HepG2 (cell line): ENCODE data around the gene AHR. TPM values are rescaled to one million over a fixed set of nuclear protein-coding genes. Genes with fewer than 3 reads are reported as not detected.

Experiments used
- AKNA ChIP-seq: sonication (generic); formaldehyde crosslinking; IDR thresholded peaks from 2 replicates; pipeline ENCODE4 v1.4.0; 2020; ENCODE audit warnings: missing genetic modification reagents, borderline replicate concordance
- HNRNPLL ChIP-seq: fragments of 200-400 bp; formaldehyde crosslinking; IDR thresholded peaks from 2 replicates; pipeline ENCODE4 v1.6.1; 2017; ENCODE audit warnings: mild to moderate bottlenecking, low read depth, low read length; ENCODE audit not compliant: poor library complexity, severe bottlenecking
- ISL2 ChIP-seq: sonication (generic); formaldehyde crosslinking; IDR thresholded peaks from 2 replicates; pipeline ENCODE4 v1.5.0; 2020; ENCODE audit warnings: missing genetic modification reagents
- KLF6 ChIP-seq: IDR thresholded peaks from 2 replicates; pipeline ENCODE4 v1.8.0; 2016; ENCODE audit warnings: missing biosample characterization, missing genetic modification reagents
- KMT2B ChIP-seq: IDR thresholded peaks from 2 replicates; pipeline ENCODE4 v1.6.1; 2016; ENCODE audit warnings: missing genetic modification reagents, missing compliant biosample characterization
- MLLT10 ChIP-seq: sonication (generic); formaldehyde crosslinking; IDR thresholded peaks from 2 replicates; pipeline ENCODE4 v1.4.0; 2020; ENCODE audit warnings: missing genetic modification reagents
- NBN ChIP-seq: fragments of 450-650 bp; conservative IDR thresholded peaks from 2 replicates; pipeline ENCODE4 v1.6.1; 2017
- NONO ChIP-seq, 2 experiments: fragments of 450-650 bp in 1 of 2; sonication (generic) in 1 of 2; formaldehyde crosslinking in 1 of 2; IDR thresholded peaks in 1 of 2; conservative IDR thresholded peaks in 1 of 2; 2 replicates each; pipeline versions ENCODE4 v1.6.1 to v1.8.0; 2017 to 2022; ENCODE audit warnings: mild to moderate bottlenecking in 1 of 2, missing genetic modification reagents in 1 of 2, moderate library complexity in 1 of 2
- NR2C2 ChIP-seq: sonication (generic); formaldehyde crosslinking; IDR thresholded peaks from 2 replicates; pipeline ENCODE4 v1.4.0; 2020; ENCODE audit warnings: missing genetic modification reagents, mild to moderate bottlenecking, moderate library complexity, borderline replicate concordance
- PRMT3 ChIP-seq: sonication (generic); formaldehyde crosslinking; IDR thresholded peaks from 2 replicates; pipeline ENCODE4 v1.8.1; 2022; ENCODE audit warnings: low read depth, mild to moderate bottlenecking, moderate library complexity, missing genetic modification reagents, borderline replicate concordance
- RARG ChIP-seq: sonication (generic); formaldehyde crosslinking; IDR thresholded peaks from 2 replicates; pipeline ENCODE4 v1.4.0; 2020; ENCODE audit warnings: low read depth, mild to moderate bottlenecking, missing genetic modification reagents
- YY1 ChIP-seq: IDR thresholded peaks from 2 replicates; pipeline ENCODE4 v1.6.1; 2011; ENCODE audit warnings: low read length, low read depth, moderate library complexity, mild to moderate bottlenecking; ENCODE audit not compliant: insufficient read depth, insufficient replicate concordance
- ZBED4 ChIP-seq: sonication (generic); formaldehyde crosslinking; IDR thresholded peaks from 2 replicates; pipeline ENCODE4 v1.4.0; 2020; ENCODE audit warnings: missing genetic modification reagents, borderline replicate concordance
- ZNF232 ChIP-seq: sonication (generic); formaldehyde crosslinking; IDR thresholded peaks from 2 replicates; pipeline ENCODE4 v1.4.0; 2020; ENCODE audit warnings: missing genetic modification reagents, borderline replicate concordance
- ZNF253 ChIP-seq: sonication (generic); formaldehyde crosslinking; IDR thresholded peaks from 2 replicates; pipeline ENCODE4 v1.8.0; 2022; ENCODE audit warnings: mild to moderate bottlenecking, missing genetic modification reagents, borderline replicate concordance
- ZNF33A ChIP-seq: sonication (generic); formaldehyde crosslinking; IDR thresholded peaks from 2 replicates; pipeline ENCODE4 v1.5.1; 2020; ENCODE audit warnings: missing genetic modification reagents, mild to moderate bottlenecking, moderate library complexity, borderline replicate concordance
- ZNF484 ChIP-seq: sonication (generic); formaldehyde crosslinking; IDR thresholded peaks from 2 replicates; pipeline ENCODE4 v1.5.1; 2020; ENCODE audit warnings: mild to moderate bottlenecking, low read depth, missing genetic modification reagents, borderline replicate concordance
- ZSCAN20 ChIP-seq: sonication (generic); formaldehyde crosslinking; IDR thresholded peaks from 2 replicates; pipeline ENCODE4 v1.4.0; 2020; ENCODE audit warnings: missing genetic modification reagents, mild to moderate bottlenecking, borderline replicate concordance
- polyA plus RNA-seq, 8 experiments: library from polyadenylated mRNA; depleted of rRNA in 3 of 8; stranded (reverse) in 7 of 8; unstranded in 1 of 8; fragments of >200 nt; fragmentation: Illumina TruSeq in 4 of 8; extraction: Trizol in 4 of 8; gene quantifications; 2 replicates each; pipeline versions ENCODE4 v1.2.1 to v1.2.3, GENCODE V29; 2011 to 2016; ENCODE audit warnings: low read depth in 4 of 8, missing spikeins in 1 of 8, mixed read lengths in 1 of 8; ENCODE audit not compliant: insufficient read depth in 1 of 8
- total RNA-seq, 5 experiments: library from RNA; depleted of rRNA; stranded (reverse); fragments of >200 nt; fragmentation: Illumina TruSeq; extraction: Trizol; gene quantifications; 2 replicates each; pipeline ENCODE4 v1.2.3, GENCODE V29; 2016; ENCODE audit warnings: low read depth in 1 of 5
- TF ChIP-seq, protein P1 (sequence below): sonication (generic); formaldehyde crosslinking; IDR thresholded peaks from 2 replicates; pipeline ENCODE4 v1.4.0; 2020; ENCODE audit warnings: missing genetic modification reagents

The AHR gene
- total and polyA plus RNA-seq, 2 of the 13 experiments (the other 11 are each of a cell fraction or from before 2014, with no cell fraction given): 9.0 to 31.3 TPM

GRCh38 chr7:17298102-17298839, at the start of gene AHR (continued):
- no peak for TF ChIP-seq ZNF33A (CRISPR knock-in tag)
- TF ChIP-seq NONO (IDR thresholded peaks at IDR 0.05): no peak
- peak; percentile 55 for TF ChIP-seq NONO (CRISPR knock-in tag; conservative IDR thresholded peaks at IDR 0.05)
- TF ChIP-seq YY1: peak; percentile 90
- TF ChIP-seq HNRNPLL: no peak
- TF ChIP-seq, protein P1, sequence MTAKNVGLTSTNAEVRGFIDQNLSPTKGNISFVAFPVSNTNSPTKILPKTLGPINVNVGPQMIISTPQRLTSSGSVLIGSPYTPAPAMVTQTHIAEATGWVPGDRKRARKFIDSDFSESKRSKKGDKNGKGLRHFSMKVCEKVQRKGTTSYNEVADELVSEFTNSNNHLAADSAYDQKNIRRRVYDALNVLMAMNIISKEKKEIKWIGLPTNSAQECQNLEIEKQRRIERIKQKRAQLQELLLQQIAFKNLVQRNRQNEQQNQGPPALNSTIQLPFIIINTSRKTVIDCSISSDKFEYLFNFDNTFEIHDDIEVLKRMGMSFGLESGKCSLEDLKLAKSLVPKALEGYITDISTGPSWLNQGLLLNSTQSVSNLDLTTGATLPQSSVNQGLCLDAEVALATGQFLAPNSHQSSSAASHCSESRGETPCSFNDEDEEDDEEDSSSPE (CRISPR knock-in tag): peak; percentile 77
- TF ChIP-seq NBN: no peak
- TF ChIP-seq ZSCAN20: no peak
- TF ChIP-seq ZBED4 (CRISPR knock-in tag): no peak; the same call in 1 of the 2 replicates
- no peak for TF ChIP-seq AKNA (CRISPR knock-in tag)
- TF ChIP-seq ZNF232 (CRISPR knock-in tag): 0 out of 2 replicates have a peak, but pooled peaks have one; percentile 52
- no peak for TF ChIP-seq RARG (CRISPR knock-in tag)
- TF ChIP-seq MLLT10: no peak
- TF ChIP-seq NR2C2 (CRISPR knock-in tag): no peak
- peak; percentile 52 for TF ChIP-seq ISL2 (CRISPR knock-in tag)
- TF ChIP-seq ZNF484 (CRISPR knock-in tag): no peak
- no peak for TF ChIP-seq ZNF253 (CRISPR knock-in tag)
- TF ChIP-seq PRMT3 (CRISPR knock-in tag): no peak
- TF ChIP-seq KLF6 (CRISPR knock-in tag): peak; percentile 70; the same call in 1 of the 2 replicates
- peak; percentile 52; the same call in 1 of the 2 replicates for TF ChIP-seq KMT2B
